Hepatocyte (in vitro differentiated cells): Measurements from ENCODE around the gene SNCG. TPM values are rescaled to one million over a fixed set of nuclear protein-coding genes. Genes with fewer than 3 reads are reported as not detected.

ENCODE experiments used
- DNase-seq: peaks from one replicate; pipeline ENCODE4 v3.0.0-alpha.2; 2016; ENCODE audit warnings: low spot score
- H2AFZ ChIP-seq: fragments of 200-600 bp; sonication (generic); 2 replicates; pipeline ENCODE4 v1.6.0; 2016; ENCODE audit warnings: antibody characterized with exemption, mild to moderate bottlenecking
- H3K27ac ChIP-seq: fragments of 200-600 bp; sonication (generic); 2 replicates; pipeline ENCODE4 v1.5.1; 2016; ENCODE audit warnings: mild to moderate bottlenecking
- H3K27me3 ChIP-seq: fragments of 200-600 bp; sonication (generic); 2 replicates; pipeline ENCODE4 v1.6.1; 2016
- H3K36me3 ChIP-seq: fragments of 200-600 bp; sonication (generic); replicated peaks from 2 replicates; pipeline ENCODE4 v1.5.1; 2016; ENCODE audit warnings: low read depth; ENCODE audit not compliant: insufficient read depth
- H3K4me1 ChIP-seq: fragments of 200-600 bp; sonication (generic); 2 replicates; pipeline ENCODE4 v1.5.1; 2016; ENCODE audit warnings: mild to moderate bottlenecking, moderate library complexity; ENCODE audit not compliant: insufficient read depth
- H3K4me2 ChIP-seq: fragments of 200-600 bp; sonication (generic); 2 replicates; pipeline ENCODE4 v1.6.0; 2016
- H3K4me3 ChIP-seq: fragments of 200-600 bp; sonication (generic); 2 replicates; pipeline ENCODE4 v1.5.1; 2016; ENCODE audit warnings: mild to moderate bottlenecking
- H3K79me2 ChIP-seq: fragments of 200-600 bp; sonication (generic); 2 replicates; pipeline ENCODE4 v1.6.0; 2017; ENCODE audit warnings: mild to moderate bottlenecking
- H3K9me2 ChIP-seq: fragments of 200-600 bp; sonication (generic); replicated peaks from 2 replicates; pipeline ENCODE4 v1.6.0; 2017; ENCODE audit warnings: mild to moderate bottlenecking; ENCODE audit not compliant: insufficient read depth
- H3K9me3 ChIP-seq: fragments of 200-600 bp; sonication (generic); 2 replicates; pipeline ENCODE4 v1.5.1; 2016; ENCODE audit warnings: low read depth, mild to moderate bottlenecking
- H4K20me1 ChIP-seq: fragments of 200-600 bp; sonication (generic); 2 replicates; pipeline ENCODE4 v1.6.0; 2016; ENCODE audit warnings: mild to moderate bottlenecking; ENCODE audit not compliant: insufficient read depth, poor library complexity, severe bottlenecking
- EZH2 ChIP-seq: fragments of 200-600 bp; sonication (generic); IDR thresholded peaks from 2 replicates; pipeline ENCODE4 v1.6.1; 2016; ENCODE audit warnings: antibody characterized with exemption, mild to moderate bottlenecking, borderline replicate concordance
- EZH2phosphoT487 ChIP-seq: fragments of 200-600 bp; sonication (generic); IDR thresholded peaks from one replicate; pipeline ENCODE4 v1.6.1; 2018; ENCODE audit warnings: antibody characterized with exemption, mild to moderate bottlenecking, low read depth, moderate library complexity; ENCODE audit not compliant: unreplicated experiment, severe bottlenecking
- WGBS: methylation state at CpG from one replicate; pipeline ENCODE4 v1.1.6; 2016; ENCODE audit warnings: low lambda C conversion rate; ENCODE audit errors: missing lambda C conversion rate; 5-methylcytosine and 5-hydroxymethylcytosine counted together
- polyA plus RNA-seq: library from polyadenylated mRNA; unstranded; fragments of >200 nt; fragmentation: Nextera tagmentation; extraction: Ambion mirVana; gene quantifications from 2 replicates; pipeline ENCODE4 v1.2.1, GENCODE V29; 2016
- total RNA-seq: library from RNA; depleted of rRNA; stranded (reverse); fragments of >200 nt; gene quantifications from 2 replicates; pipeline ENCODE4 v1.2.3, GENCODE V29; 2014
- TF ChIP-seq, protein P1 (sequence below): fragments of 200-600 bp; sonication (generic); IDR thresholded peaks from 2 replicates; pipeline ENCODE4 v1.5.1; 2016; ENCODE audit warnings: antibody characterized with exemption, mild to moderate bottlenecking; ENCODE audit not compliant: poor library complexity

The SNCG gene
- total and polyA plus RNA-seq, 2 experiments from 2014 or later, result 12.1 to 18.5 TPM

- Histone ChIP-seq H3K9me2 (no peaks in the 10 kb centered on the region), H3K36me3 (no peaks in the 10 kb centered on the region), H2AFZ (no peak overlapping the region), H4K20me1 (no peaks in the 10 kb centered on the region), H3K9me3 (no peaks in the 10 kb centered on the region), H3K4me1 (peaks cover 35% of the 10 kb centered on the region), H3K27me3 (no peaks in the 10 kb centered on the region), H3K4me3 (no peak overlapping the region), H3K4me2 (no peak overlapping the region), H3K27ac (peak overlapping the region; percentile 76), H3K79me2 (no peaks in the 10 kb centered on the region)
- TF ChIP-seq, protein P1, sequence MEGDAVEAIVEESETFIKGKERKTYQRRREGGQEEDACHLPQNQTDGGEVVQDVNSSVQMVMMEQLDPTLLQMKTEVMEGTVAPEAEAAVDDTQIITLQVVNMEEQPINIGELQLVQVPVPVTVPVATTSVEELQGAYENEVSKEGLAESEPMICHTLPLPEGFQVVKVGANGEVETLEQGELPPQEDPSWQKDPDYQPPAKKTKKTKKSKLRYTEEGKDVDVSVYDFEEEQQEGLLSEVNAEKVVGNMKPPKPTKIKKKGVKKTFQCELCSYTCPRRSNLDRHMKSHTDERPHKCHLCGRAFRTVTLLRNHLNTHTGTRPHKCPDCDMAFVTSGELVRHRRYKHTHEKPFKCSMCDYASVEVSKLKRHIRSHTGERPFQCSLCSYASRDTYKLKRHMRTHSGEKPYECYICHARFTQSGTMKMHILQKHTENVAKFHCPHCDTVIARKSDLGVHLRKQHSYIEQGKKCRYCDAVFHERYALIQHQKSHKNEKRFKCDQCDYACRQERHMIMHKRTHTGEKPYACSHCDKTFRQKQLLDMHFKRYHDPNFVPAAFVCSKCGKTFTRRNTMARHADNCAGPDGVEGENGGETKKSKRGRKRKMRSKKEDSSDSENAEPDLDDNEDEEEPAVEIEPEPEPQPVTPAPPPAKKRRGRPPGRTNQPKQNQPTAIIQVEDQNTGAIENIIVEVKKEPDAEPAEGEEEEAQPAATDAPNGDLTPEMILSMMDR, result no peak
- no peak for TF ChIP-seq EZH2
- no peak for TF ChIP-seq EZH2phosphoT487
- DNase-seq, result no peak
- 74% methylated on average over 8 of the region's 16 CpGs for WGBS
These were observed 2.8 kb upstream of the SNCG start for GRCh38 chr10:86955501-86956194.

- Histone ChIP-seq H3K4me3 (no peak overlapping the region), H3K9me2 (no peaks in the 10 kb centered on the region), H3K9me3 (no peaks in the 10 kb centered on the region), H3K4me1 (peaks cover 35% of the 10 kb centered on the region), H3K27me3 (no peaks in the 10 kb centered on the region), H2AFZ (no peak overlapping the region), H3K36me3 (no peaks in the 10 kb centered on the region), H3K79me2 (no peaks in the 10 kb centered on the region), H3K27ac (no peak overlapping the region), H3K4me2 (no peak overlapping the region), H4K20me1 (no peaks in the 10 kb centered on the region)
- 69% methylated on average over 7 of the region's 7 CpGs for WGBS
- no peak for DNase-seq
- TF ChIP-seq, protein P1, result no peak
- no peak for TF ChIP-seq EZH2
- no peak for TF ChIP-seq EZH2phosphoT487
These were observed 2.1 kb upstream of the SNCG start for GRCh38 chr10:86956195-86956847.

- no peaks in the 10 kb centered on the region for H3K79me2 ChIP-seq
- H3K4me2 ChIP-seq, result no peak overlapping the region
- no peaks in the 10 kb centered on the region for H3K27me3 ChIP-seq
- H3K4me3 ChIP-seq, result no peak overlapping the region
- 91% methylated on average over 7 of the region's 7 CpGs for WGBS
- H3K27ac ChIP-seq, result no peak overlapping the region
- H3K9me2 ChIP-seq, result no peaks in the 10 kb centered on the region
- no peaks in the 10 kb centered on the region for H4K20me1 ChIP-seq
- no peak for DNase-seq
- H3K4me1 ChIP-seq, result peaks cover 35% of the 10 kb centered on the region
- no peak overlapping the region for H2AFZ ChIP-seq
- no peaks in the 10 kb centered on the region for H3K36me3 ChIP-seq
- no peaks in the 10 kb centered on the region for H3K9me3 ChIP-seq
- no peak for TF ChIP-seq EZH2
- no peak for TF ChIP-seq EZH2phosphoT487
- TF ChIP-seq, protein P1, result no peak
These were observed 1.5 kb upstream of the SNCG start for GRCh38 chr10:86956848-86957448.
